Ishikawa (cell line): ENCODE results near the gene ZNF408.

Source experiments
- CREB1 ChIP-seq: IDR thresholded peaks from 2 replicates; pipeline ENCODE4 v1.6.1; 2012; ENCODE audit warnings: low read depth
- RAD21 ChIP-seq: IDR thresholded peaks from 2 replicates; pipeline ENCODE4 v1.6.1; 2012; ENCODE audit warnings: low read depth
- TAF1 ChIP-seq: IDR thresholded peaks from 2 replicates; pipeline ENCODE4 v1.6.1; 2012; ENCODE audit warnings: low read depth, mild to moderate bottlenecking
- YY1 ChIP-seq: IDR thresholded peaks from 2 replicates; pipeline ENCODE4 v1.6.1; 2012; ENCODE audit warnings: low read depth

GRCh38 chr11:46728659-46729040, 27.8 kb downstream of the ZNF408 start:
- TF ChIP-seq YY1, result no peak
- no peak for TF ChIP-seq TAF1
- no peak for TF ChIP-seq RAD21
- TF ChIP-seq CREB1, result no peak
